GM21528 (cell line): Measurements from ENCODE around the gene ANKLE2.
A peak's percentile ranks its signal among the peaks of the same experiment; 100 is the strongest.

Experiments used
- ATAC-seq: cut with Tn5 transposase; IDR thresholded peaks from one replicate; pipeline ENCODE4 v1.9.1; 2021; ENCODE audit warnings: mild to moderate bottlenecking, moderate library complexity; ENCODE audit not compliant: unreplicated experiment, low FRiP score

ANKLE2 gene

DNA sequence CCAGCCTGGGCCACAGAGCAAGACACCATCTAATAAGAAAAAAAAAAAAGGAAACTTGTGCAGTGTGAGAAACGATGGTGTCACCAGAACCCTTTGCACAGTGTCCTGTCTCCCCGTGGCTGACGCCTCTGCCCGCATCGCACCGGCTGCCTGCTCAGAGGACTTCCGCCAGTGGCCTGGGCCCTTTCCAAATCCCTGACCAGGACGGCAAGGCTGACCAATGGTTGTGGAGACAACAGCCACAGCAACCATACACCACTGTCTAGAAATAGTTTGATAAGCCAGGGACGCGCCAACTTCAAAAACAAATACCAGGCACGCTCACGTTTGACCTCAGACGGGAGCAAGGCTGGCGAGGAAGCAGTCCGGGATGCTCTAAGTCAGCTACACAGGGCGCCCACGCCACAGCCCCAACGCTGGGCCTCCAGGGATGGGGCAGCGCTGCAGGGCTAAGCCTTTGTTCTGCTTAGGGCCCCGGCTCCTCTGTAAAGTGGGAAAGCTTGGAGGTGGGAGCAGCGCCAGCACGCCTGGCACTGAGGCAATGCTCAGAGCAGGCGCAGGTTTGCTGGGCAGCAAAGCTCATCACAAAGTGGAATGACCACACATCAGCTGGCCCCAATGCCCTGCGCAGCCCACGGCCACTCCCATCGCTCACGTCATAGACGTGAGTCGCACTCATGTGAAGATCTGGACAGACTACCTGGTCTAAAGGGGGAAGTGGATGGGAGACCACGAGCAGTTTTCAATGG, 38.4 kb downstream of the ANKLE2 start:
- ATAC-seq: no peak

DNA sequence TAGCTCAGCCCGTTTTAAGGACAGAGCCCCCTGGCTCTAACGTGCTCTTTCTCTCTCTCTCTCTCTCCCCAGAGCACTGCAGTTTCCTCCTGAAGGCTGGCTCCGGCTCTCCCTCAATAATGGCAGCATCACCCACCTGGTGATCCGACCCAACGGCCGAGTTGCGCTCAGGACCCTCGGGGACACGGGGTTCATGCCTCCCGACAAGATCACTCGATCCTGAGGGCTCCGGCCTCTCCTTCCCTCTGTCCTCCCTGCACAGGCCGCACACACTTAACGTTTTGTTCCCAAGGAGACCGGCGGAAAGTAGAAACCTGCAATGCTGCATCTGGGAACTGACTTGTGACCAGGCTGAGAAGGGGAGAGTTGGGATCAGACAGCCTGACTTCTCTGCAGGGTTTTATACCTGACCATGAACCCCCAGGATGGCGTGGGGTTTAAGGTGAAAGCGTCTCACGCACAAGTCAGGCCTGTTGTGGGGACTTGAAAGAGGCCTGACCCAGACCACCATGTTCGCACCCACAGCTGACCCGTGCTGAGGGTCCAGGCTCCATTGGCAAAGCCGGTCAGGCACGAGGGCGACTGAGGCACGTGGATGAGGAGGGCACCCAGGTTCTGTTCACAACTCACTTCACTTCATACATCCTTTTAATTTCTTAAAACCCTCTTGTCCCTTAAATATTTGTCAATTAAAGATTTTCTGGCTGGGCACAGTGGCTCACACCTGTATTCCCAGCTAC, 40.9 kb downstream of the ANKLE2 start:
- ATAC-seq: no peak

DNA sequence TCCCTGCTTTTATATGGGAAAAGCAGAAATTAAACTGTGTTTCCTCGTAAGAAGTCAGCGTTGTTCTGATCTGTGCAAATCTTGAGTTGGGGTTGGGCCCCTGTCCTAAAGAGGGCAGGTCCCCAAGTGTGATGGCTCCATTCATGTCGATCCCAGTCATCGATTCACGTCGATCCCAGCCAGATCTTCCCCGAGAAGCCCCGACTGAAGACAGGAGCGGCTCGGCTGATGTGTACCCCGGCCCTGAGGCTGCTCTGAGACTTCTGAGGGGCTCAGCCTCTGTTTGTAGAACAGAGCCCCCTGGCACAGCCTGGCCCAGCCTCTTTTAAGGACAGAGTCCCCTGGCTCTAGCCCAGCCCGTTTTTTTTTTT, 41.7 kb downstream of the ANKLE2 start:
- no peak for ATAC-seq

DNA sequence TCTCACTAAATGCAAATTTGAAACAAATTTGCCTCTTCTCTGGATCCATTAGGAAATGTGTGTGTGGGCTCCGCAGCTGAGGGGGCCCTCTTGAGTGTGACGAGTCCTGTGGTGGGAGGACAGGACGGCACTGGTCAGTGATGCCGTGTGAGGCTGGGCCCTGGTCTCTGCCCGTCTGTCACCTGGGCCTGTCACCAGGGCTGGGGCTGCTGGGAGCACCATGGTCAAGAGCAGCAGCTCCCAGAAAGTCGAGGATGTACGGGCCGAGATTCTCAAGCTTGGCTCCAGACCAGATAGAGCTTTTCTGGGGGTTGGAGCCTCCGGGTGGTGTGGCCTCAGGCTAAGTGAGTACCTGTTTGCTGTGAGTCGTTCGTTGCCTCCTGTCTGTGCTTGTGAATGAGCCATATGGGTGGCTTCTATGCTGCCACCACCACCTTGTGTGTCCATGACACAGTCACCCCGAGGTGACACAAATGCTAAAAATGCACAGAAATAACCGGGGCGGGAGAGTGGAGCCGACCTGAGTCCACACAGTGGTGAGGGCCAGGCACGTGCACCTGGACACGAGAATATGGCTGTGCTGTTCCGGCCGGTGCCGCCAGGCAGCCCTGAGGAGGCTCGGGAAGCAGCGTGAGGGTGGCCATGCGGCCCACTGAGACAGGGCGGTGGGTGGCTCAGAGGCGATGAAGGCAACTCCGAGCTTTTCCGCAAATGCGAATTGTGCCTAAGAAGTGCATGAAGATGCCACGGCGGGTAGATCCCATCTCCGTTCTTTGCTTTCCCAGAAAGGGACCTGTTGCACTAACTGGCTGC, 42.3 kb downstream of the ANKLE2 start:
- no peak for ATAC-seq

DNA sequence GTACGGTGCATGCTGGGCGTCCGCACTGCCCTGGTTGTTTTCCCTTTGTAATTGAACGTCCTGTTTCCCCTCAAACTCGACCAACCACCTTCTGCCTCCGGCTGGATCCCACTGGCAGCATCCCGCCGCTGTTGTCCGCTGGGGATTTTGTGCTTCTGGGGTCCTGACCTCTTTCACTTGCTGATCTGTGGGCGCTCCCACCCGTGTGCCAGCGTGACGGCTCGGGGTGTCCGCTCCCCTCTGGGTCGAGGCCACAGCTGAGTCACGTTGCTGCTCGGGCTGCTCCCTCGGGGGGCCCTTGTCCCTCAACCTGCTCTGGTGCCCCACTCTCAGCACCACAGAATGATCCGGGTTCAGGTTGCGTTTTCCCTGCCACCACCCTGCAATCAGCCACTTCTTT, 43.0 kb downstream of the ANKLE2 start:
- ATAC-seq: no peak

DNA sequence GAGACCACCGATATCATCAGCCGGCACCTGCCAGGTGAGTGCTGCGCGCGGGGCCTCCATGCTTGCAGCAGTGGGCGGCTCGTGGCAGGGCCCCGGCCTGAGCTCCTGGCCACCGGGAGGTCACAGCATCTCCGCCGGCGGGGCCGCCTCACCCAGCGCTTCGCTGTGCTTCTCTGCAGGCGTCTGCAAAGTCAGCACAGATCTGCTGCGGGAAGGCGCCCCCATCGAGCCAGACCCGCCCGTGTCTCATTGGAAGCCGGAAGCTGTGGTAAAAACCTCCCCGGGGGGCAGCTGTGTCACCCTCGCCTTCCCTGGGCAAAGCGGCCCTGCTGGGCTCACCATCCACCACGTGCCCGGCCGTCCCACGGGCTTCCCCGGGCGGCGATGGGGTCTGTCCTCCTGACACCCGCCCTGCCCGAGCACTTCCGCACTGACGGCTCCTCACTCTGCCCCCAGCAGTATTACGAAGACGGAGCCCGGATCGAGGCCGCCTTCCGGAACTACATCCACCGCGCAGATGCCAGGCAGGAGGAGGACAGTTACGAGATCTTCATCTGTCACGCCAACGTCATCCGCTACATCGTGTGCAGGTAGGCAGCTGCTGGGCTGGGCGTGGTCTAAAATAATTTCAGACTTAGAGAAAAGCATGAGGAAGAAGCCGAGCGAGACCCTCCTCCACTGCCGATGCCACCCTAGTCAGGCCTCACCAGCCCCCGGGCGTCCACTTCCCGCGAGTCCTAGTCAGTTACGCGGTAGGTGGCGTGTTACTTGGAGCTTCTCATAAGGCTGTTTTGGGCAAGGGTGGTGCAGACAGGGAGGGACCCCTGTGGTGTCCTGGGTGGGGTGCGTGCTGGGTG, 43.9 kb downstream of the ANKLE2 start:
- no peak for ATAC-seq

DNA sequence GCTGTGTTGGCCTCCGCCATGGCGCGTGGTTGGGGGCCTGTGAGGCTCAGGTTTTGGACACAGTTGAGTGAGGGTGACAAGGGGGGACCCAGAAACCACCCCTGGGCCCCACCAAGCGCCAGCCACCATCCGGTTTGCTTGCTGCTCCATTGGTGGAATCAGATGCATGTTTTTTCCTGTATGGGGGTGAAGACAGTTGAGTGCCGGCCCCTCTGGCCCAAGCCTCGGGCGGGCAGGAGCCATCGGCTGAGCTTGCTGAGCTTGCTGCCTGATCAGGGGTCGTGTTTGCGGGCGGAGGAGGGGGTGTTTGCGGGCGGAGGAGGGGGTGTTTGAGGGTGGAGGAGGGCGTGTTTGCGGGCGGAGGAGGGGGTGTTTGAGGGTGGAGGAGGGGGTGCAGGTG, 44.6 kb downstream of the ANKLE2 start:
- ATAC-seq: no peak

DNA sequence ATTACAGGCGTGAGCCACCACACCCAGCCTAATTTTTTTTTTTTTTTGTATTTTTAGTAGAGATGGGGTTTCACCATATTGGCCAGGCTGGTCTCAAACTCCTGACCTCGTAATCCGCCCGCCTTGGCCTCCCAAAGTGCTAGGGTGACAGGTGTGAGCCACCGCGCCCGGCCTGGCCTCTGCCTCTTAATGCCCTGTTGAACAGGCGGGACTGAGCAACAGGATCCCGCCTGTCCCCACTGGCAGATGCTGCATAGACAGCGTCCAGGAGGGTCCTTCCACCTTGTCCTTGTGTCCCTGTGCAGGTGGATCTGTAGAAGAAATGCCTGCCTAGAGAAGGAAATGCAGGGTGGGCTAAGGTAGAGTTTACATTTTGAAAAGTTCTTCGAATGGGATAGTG, 45.3 kb downstream of the ANKLE2 start:
- ATAC-seq: no peak

DNA sequence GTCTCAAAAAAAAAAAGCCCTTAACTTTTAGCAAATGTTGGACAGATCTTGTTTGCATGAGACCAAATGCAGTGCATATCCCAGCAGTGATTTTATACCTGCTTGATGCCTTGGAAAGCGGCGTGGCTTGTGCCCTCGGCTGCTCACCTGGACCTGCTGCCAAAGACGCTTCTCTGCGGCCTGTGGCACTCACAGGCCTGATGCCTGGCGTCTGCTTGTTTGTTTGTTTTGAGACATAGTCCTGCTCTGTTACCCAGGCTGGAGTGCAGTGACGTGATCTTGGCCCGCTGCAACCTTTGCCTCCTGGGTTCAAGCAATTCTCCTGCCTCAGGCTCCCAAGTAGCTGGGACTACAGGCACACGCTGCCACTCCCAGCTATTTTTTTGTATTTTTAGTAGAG, 45.8 kb downstream of the ANKLE2 start:
- no peak for ATAC-seq

DNA sequence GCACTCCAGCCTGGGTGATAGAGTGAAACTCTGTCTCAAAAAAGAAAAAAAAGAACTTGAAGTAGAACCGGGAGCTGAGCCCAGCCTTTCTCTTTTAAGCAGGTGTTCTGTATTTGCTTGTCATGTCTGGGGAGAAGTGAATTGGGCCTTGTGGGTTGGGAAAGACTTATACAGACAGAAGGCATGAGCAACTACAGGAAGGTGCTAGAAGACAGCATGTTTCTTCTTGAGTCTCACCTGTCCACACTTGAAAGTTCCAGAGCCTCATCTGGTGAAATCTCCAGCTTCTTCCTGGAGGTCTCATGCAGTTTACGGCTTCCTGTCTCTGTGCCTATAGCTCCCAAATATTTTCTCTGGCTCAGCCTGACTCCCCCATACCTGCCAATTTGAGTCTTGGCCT, 48.5 kb downstream of the ANKLE2 start:
- no peak for ATAC-seq

DNA sequence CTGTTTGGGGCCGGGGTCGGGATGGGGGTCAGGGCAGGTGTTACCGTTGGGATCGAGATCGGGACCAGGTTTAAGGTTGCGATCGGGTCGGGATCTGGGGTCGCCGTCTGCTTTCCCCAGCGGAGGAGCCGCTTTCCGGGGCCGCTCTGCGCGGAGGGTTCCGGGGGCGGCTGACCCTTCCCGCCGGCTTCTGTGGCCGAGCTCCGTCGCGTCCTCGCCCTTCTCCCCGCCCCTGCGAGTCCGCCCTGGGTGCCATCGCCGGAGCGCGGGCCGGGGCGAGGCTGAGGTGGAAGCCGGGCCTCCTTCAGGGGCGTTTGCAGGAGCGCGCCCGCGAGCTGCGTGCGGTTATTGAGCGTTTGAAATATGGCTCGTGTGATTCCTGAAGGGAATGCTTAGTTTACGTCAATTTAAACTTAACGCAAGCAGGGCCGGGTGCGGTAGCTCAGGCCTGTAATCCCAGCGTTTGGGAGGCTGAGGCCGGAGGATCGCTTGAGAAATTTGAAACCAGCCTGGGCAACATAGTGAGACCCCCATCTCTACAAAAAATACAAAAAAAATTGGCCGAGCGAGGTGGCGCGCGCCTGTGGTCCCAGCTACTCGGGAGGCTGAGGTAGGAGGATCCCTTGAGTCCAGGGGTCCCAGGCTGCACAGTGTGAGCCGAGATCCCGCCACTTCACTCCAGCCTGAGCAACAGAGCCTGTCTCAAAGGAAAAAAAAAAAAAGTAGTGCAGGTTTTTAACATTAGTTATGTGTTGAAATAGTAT, 50.4 kb downstream of the ANKLE2 start:
- ATAC-seq: peak; percentile 26

DNA sequence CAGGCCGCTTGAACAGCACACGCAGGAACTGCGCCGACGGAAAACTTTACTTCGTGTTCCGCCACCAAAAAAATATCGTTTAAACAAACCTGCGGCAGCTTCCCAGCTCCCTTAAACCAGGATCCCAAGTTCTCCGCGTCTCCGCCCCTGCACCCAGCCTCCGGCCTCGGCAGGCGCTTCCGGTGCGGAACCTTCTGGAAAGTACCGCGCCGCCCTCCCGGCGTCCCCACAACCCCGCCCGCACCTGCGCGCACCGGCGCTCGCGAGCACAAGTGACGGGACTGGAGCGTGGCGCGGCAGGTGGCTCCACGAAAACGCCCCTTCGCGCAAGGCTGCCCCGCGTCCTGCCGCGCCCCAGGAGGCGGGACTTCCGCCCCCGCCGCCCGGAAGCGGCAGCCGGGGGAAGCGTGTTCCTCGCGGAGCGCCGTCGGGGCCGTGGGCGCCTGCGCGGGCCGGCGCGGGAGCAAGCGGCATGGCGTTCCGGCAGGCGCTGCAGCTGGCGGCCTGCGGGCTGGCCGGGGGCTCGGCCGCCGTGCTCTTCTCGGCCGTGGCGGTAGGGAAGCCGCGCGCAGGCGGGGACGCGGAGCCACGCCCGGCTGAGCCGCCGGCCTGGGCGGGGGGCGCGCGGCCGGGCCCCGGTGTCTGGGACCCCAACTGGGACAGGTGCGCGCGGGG, 51.1 kb downstream of the ANKLE2 start, which contains the start of gene PGAM5:
Gene PGAM5, plus strand, starts transcription at position 438 of the 675 bp plus-strand sequence. Its CDS starts 35 bp downstream, at position 473.
- peak; percentile 76 for ATAC-seq

DNA sequence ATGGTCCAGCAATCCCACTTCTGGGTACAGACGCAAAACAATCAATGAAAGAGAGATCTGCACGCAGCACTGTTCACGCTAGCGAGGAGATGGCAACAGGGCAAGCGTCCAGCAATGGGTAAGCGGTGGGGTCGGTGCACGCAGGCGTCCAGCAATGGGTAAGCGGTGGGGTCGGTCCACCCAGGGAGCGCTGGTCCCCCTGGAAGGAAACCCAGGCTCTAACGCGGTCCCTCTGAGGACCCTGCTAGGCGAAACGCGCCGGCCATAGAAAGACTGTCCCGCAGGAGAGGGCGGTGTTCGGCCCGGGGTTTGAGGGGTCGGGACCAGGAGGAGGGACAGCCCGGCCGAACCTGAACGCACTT, 51.6 kb downstream of the ANKLE2 start:
- ATAC-seq: peak; percentile 32

DNA sequence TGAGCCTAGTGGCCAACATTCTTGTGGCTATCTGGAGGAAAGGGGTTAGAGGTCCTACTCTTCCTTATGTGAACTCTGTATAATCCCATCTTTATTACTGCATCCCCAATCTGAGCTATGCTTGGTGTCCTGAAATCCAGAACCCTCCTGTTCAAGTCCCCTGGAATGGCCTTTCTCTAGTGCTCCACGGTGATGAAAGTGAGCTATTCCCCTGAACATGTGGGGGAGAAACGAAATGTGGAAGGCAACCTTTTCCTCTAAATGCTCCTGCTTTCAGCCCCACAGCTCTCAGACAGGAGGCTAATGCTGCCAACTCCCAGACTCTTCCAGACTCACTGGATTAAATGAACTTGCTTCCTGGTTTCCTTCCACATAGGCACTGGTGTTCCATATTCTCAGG, 53.5 kb downstream of the ANKLE2 start:
- ATAC-seq: no peak

DNA sequence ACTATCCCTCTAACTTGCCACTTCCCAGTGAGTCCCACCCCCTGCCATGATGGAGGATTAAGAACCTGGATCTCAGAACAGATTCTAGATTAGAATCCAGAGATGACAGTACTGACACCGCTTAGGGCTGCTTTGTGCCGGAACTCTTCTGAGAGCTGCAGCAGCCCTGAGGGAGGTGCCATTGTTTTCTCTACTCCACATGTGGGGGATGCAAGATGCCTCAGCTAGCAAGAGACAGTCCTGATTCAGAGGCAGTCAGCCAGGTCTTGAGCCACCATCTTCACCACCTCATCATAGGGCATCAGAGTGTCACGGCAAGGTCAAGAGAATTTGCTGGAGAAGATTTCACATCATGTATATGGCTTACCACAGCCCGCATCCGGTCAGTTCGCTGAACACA, 54.4 kb downstream of the ANKLE2 start:
- no peak for ATAC-seq

DNA sequence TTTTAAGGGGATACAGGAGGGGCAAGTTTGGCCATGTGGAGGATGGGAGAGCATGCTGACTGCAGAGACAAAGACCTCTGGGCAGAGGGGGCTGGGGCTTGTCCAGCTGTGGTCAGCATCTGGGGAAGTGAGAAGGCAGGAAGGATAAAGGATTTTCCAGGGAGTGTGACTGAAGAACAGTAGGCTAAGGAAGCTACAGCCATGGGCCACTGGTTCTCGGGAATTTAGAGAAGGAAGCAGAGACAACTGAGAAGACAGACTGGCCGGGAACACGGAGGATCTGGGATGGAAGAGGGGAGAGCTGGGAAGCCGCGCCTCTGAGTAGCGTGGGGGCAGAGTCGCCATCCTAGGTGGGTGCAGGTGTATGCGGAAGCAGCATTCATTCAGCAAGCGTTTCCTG, 58.0 kb downstream of the ANKLE2 start:
- ATAC-seq: no peak

DNA sequence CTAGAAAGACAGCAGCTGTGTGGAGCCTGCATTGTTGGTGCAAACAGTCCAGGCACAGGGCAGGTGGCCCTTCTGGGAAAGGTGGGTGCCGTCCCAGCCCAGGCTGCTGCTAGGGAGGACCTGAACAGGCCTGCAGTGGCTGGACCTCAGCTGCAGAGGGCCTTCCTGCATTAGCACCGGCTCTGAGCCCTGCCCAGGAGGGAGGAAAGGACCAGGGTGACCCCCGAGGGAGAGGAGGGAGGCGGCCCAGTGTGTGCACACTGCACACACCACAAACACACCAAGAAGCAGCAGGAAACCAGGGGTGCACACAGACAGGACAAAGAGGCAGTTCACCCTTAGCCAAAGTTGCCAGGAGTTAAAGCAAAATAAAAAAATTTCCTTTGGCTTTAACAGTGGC, 59.0 kb downstream of the ANKLE2 start:
- no peak for ATAC-seq

DNA sequence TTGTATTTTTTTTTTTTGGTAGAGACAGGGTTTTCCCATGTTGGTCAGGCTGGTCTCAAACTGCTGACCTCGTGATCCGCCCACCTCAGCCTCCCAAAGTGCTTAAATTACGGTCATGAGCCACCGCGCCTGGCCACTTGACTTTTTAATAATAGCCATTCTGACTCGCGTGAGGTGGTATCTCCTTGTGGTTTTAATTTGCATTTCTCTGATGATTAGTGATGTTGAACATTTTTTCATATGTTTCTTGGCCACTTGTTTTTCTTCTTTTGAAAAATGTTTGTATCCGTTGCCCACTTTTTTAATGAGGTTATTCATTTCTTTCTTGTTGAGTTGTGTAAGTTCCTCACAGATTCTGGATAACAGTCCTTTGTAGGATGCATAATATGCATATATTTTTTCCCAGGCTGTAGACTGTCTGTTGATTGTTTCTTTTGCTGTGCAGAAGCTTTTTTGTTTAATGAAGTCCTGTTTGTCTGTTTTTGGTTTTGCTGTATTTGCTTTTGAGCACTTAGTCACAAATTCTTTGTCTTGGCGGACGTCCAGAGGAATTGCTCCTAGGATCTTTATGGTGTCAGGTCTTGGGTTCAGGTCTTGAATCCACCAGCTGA, 61.3 kb downstream of the ANKLE2 start:
- ATAC-seq: no peak

DNA sequence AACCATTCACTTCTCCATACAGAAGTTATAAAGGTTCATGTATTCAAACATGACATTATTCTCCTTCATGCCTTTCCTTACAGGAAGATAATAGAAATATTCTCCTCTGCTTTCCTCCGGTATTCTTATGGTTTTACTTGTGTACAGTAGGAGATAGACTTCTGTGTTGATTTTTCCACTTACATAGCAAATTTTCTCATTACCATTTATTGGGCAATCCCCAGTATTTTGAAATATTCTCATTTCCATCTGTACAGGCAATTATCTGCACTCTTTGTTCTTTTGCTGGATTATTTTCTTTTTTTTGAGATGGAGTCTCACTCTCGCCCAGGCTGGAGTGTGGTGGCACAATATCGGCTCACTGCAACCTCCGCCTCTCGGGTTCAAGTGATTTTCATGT, 63.3 kb downstream of the ANKLE2 start:
- ATAC-seq: no peak
